NCI-H146 treated with DMSO at 0.1 percent for 48 hours (cell line): ENCODE data around the gene CNEP1R1.

Source experiments
- DNase-seq: peaks from one replicate; lab custom pipeline; 2025; ENCODE audit not compliant: unreplicated experiment; lab: John Stamatoyannopoulos, UW

Gene CNEP1R1

DNA sequence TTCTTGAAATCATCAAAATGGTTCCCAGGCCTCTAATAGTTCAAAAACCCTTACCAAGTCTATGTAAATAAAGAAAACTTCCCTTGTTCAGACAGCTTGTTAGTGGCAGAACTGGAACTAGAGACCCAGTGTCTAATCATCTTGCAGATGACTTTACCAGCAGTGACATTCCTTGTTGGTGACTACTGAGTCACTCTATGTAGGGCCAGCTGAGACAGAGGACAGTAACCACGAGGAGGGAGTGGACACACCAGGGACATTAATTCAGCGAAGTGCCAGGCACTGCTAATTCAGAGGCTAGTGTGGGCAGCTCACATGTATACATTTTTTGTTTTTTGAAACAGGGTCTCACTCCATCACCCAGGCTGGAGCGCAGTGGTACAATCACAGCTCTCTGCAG, 34.6 kb downstream of the CNEP1R1 start:
- DNase-seq, result no peak

DNA sequence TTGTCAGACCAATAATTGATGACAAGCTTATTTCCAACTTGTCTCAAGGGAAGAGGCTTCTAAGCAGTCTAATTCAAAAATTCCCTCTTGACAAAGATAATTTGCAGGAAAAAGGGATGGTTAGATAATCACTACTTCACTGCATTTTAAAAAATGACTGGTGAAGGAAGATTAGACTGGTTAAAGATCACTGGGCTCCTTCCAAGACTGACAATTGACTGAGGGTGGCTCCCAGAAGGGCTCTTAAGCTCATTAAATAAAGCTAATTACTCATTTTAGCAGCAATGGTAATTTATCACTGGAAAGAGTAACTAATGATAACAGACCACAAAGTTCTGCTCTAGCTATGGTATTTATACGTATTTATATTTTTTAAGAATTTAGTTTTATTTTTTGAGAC, 36.3 kb downstream of the CNEP1R1 start:
- DNase-seq, result no peak

GRCh38 chr16:50065241-50065623, 40.2 kb downstream of the CNEP1R1 start:
- DNase-seq, result no peak

DNA sequence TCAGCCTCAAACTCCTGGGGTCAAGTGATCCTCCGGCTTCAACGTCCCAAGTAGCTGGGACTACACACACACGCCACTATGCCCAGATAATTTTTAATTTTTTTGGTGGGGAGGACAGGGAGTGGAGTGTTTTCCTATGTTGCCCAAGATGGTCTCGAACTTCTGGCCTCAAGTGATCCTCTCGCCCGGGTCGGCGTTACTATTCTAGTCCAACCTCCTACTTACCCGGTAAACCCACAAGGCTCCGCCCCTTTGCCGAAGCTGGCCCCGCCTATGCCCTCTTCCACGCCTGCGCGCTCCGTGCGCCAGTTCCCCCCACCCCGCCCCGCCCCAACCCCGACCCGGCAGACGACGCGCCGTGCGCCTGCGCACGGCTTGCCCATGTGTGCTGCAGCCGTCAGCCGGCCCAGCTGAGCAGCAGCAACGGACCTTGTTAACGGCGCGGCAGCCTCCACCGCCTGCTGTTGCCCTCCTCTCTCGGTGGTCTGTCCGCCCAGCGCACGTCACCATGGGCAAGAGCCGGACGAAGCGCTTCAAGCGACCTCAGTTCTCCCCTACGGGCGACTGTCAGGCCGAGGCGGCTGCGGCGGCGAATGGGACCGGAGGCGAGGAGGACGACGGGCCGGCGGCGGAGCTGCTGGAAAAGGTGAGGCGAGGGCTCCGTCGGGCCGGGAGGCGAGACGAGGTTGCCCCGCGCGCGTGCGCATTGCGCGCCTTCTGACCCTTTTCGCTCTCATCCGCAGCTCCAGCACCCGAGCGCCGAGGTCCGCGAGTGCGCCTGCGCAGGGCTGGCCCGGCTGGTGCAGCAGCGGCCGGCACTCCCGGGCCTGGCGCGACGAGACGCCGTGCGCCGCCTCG, 40.8 kb downstream of the CNEP1R1 start, which contains the start of gene HEATR3:
Gene HEATR3, plus strand, starts transcription at position 347 of the 858 bp plus-strand sequence. Its CDS starts 162 bp downstream, at position 509.
- peak; percentile 69 for DNase-seq

DNA sequence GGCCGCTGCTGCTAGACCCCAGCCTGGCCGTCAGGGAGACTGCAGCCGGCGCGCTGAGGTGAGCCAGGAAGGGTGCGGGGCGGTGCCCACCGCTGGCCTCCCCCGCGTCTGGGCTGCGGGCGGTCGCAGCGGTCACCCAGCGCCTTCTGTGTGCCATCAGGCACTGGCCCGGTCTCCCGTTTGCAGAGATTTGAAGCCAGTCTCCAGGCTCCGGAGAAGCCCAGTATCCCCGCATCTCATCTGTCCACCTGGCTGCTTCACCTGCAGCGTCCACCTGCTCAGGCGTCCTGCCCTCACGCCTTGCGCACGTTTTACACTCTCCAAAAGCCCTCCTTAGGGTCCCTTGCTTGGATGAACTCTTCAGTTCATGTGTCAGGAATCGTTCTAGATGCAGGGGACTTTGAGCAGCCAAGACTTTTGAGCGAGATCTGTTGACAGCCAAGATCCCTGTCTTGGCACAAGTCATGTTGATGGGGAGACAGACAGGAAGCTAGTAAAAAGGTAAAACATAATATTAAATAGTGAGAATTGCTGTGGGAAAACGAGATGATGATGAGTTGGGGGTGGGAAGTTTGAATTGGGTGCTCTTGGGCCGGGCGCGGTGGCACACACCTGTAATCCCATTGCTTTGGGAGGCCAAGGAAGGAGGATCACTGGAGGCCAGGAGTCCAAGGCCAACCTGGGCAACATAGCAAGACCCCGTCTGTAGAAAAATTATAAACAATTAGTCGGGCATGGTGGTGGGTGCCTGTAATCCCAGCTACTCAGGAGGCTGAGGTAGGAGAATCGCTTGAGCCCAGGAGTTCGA, 41.7 kb downstream of the CNEP1R1 start:
- DNase-seq, result no peak

GRCh38 chr16:50067290-50067853, 42.3 kb downstream of the CNEP1R1 start:
- no peak for DNase-seq

DNA sequence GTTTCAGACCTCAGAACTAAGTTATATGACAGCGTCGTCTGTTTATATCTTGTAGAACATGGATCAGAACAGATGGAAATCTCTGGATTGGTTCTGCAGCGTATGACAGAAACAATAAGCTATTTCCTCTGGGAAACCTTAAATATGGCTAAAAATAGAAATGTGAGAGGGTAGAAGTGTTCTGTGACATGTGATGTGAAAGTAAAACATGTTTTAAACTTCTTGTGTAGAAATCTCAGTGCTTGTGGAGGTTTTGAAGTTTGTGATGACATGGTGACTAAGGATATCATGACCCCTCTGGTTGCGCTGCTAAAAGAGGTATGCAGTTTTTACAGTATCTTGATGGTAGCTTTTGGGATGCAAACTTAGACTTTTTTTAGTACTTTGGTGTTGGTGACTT, 43.5 kb downstream of the CNEP1R1 start:
- no peak for DNase-seq

DNA sequence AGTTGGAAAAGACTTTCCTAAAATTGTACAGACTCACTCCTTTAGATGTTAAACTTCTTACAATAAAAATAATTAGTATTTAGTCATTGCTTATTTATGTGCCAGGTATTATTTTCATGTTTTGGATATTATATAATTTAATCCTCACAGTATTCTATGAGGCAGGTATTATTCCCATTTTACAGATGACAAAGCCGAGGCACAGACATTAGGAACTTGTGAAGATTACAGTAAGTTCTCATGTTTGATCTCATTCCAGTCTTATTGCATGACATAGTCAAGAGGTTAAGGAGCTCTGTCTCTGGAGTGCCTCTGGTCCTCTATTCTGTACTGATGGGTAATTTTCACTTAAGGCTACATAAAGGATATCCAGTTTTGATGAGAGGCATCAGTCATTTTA, 44.0 kb downstream of the CNEP1R1 start:
- DNase-seq, result no peak

DNA sequence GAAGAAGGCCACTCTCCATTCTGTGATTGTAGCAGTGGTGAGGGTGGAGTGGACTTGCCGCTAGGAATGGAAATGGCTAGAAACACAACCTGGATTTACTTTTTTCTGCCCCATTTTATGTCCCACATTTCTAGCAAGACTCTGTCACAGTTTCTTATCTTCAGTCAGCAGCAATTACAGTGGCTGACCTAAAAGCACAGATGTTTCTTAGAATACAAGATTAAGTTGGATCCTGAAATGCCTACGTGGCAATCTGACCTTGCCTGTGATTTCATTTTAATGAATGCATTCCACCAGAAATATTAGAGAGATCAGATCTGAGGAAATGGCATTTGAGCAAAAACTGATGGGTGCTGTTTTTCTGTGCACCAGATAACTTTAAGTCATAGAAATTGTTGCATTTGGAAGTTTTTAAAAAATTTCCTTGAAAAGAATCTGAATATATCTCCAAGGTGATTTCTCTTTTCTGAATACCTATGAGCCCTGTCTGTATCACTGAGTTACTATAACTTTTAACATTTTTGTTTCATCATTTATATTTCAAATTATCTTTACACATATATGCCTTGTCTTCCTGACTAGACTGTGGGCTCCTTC, 46.1 kb downstream of the CNEP1R1 start:
- no peak for DNase-seq

GRCh38 chr16:50072730-50073129, 47.7 kb downstream of the CNEP1R1 start:
- DNase-seq, result no peak

DNA sequence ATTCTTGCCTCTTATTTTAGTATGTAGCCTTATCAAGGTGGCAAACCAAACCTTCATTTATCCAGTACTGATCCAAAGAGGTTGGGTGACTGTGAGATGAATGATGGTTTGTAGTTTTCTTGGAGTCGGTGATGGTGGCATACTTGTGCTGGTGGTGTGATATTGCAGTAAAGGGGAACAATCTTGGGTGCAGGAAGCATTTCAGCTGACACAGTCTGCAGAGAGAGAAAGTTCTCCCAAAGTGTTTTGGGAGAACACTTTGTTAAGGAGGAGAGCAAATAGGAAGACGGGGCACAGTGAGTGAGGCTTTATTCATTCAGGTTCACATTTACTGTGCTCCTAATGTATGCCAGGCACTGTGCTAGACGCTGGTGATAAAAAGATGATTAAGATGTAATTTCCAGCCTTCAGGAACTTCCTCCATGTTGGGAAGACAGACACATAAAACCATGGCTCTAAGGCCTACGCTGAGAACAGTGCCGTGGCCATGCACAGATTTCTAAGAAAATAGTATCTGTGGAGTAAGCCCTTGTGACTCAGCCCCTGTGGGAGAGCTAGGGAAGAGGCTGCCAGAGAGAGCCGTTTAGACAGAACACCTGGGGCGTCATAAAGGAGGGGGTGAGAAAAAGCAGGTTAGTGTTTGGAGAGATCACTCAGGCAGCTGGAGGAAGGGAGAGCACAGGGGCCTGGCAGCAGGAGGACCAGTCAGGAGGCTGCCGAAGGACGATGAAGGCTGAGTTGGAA, 54.5 kb downstream of the CNEP1R1 start:
- DNase-seq, result no peak

DNA sequence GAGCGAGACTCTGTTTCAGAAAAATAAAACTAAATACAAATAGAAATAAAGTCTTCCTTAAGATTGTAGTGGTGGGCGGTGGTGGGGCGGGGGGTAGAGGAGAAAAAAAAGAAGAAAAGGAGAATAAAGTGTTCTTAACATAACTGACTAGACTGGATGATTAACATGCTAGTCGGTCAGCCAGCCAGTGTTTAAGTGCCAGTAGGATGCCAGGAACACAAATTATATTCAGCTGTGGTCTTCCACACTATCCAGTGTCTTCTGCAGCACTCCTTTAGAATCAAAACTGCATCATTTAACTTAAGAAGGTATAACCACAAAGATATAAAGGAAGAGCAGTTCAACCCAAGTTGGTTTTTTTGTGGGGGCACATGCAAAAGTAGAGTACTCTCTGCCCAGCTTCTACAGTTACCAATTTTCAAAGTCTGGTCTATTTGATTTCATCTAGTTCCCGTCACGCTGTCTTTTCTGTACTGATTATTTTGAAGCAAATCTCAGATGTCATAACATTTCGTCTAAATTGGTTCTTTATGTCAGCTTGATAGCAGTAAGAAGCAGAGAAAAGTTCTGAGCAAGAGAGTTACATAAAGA, 56.5 kb downstream of the CNEP1R1 start:
- no peak for DNase-seq

DNA sequence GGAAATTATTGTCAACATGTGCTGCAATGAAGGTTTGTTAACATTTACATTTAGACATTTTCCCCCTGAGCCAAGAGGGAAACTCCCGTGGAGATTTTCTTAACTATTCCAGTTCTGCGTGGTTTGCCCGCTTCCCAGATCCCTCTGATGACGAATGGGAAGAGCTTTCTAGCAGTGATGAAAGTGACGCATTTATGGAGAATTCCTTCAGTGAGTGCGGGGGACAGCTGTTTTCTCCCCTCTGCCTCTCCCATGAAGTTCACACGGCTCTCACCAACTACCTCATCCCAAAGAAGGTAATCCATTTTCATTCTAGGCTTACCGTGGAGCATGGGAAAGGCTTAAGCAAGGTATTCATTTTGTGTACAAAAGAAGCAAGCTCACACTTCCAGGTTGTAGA, 59.0 kb downstream of the CNEP1R1 start:
- DNase-seq, result no peak

DNA sequence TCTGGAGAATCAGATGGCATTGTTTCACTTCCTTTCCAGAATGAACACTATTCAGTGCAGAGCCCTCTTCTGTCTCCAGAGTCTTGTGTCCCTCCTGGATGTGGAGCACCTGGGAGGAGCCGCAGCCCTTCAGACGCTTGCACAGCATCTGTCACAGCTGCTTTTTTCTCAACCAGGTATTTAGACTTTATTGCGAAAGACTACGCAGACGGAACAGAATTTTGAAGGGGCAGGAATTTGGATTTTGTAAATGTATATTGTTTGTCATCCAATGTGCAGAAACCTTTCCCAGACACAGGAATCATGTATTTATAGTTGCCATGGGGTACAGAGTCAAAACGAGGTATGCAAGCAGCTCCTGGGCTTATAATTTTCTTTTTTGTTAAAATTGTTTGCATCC, 61.2 kb downstream of the CNEP1R1 start:
- no peak for DNase-seq
